Activated naive CD8-positive, alpha-beta T cell (primary cell): ENCODE measurements around the gene RASSF5.
"Not testable (repeated sequence)": the region's sequence is repeated elsewhere in the genome, so short reads cannot be mapped to it uniquely, and the experiment has no call there.

Experiments
- H3K27ac Mint-ChIP-seq: one replicate; pipeline ENCODE4 v1.8.0; 2021; ENCODE audit warnings: mixed read lengths
- H3K27me3 Mint-ChIP-seq: one replicate; pipeline ENCODE4 v1.8.0; 2021; ENCODE audit warnings: mixed read lengths
- H3K36me3 Mint-ChIP-seq: one replicate; pipeline ENCODE4 v1.8.0; 2021; ENCODE audit warnings: mixed read lengths
- H3K4me1 Mint-ChIP-seq: one replicate; pipeline ENCODE4 v1.8.0; 2021; ENCODE audit warnings: low read depth, mixed read lengths
- H3K4me3 Mint-ChIP-seq: one replicate; pipeline ENCODE4 v1.8.0; 2021; ENCODE audit warnings: mild to moderate bottlenecking, mixed read lengths
- H3K9me3 Mint-ChIP-seq: one replicate; pipeline ENCODE4 v1.8.0; 2021; ENCODE audit warnings: low read depth, mixed read lengths

RASSF5 gene

GRCh38 chr1:206595581-206596318, 88.4 kb downstream of the RASSF5 start:
- Mint-ChIP-seq H3K4me3 (no peak overlapping the region), H3K4me1 (peaks cover 22% of the 10 kb centered on the region), H3K36me3 (peaks cover 9% of the 10 kb centered on the region), H3K9me3 (no peaks in the 10 kb centered on the region), H3K27ac (peak overlapping the region; percentile 74), H3K27me3 (no peaks in the 10 kb centered on the region)

- Mint-ChIP-seq H3K9me3 (no peaks in the 10 kb centered on the region), H3K4me3 (no peak overlapping the region), H3K27ac (peak overlapping the region; percentile 72), H3K27me3 (no peaks in the 10 kb centered on the region), H3K36me3 (peaks cover 12% of the 10 kb centered on the region), H3K4me1 (peaks cover 17% of the 10 kb centered on the region)
Observed at GRCh38 chr1:206596319-206596666, 89.0 kb downstream of the RASSF5 start.

GRCh38 chr1:206600527-206600926, 93.2 kb downstream of the RASSF5 start:
- Mint-ChIP-seq H3K9me3 (no peaks in the 10 kb centered on the region), H3K36me3 (peaks cover 5% of the 10 kb centered on the region), H3K4me1 (no peaks in the 10 kb centered on the region), H3K27me3 (no peaks in the 10 kb centered on the region), H3K27ac (no peak overlapping the region), H3K4me3 (no peak overlapping the region)

- peaks cover 21% of the 10 kb centered on the region for H3K36me3 Mint-ChIP-seq
- no peaks in the 10 kb centered on the region for H3K27me3 Mint-ChIP-seq
- no peak overlapping the region for H3K27ac Mint-ChIP-seq
- H3K4me1 Mint-ChIP-seq: peaks cover 16% of the 10 kb centered on the region
- H3K9me3 Mint-ChIP-seq: no peaks in the 10 kb centered on the region
- no peak overlapping the region for H3K4me3 Mint-ChIP-seq
Observed at GRCh38 chr1:206604861-206605260, 97.5 kb downstream of the RASSF5 start.

- peaks cover 28% of the 10 kb centered on the region for H3K4me1 Mint-ChIP-seq
- peaks cover 18% of the 10 kb centered on the region for H3K36me3 Mint-ChIP-seq
- H3K27ac Mint-ChIP-seq: no peak overlapping the region
- H3K4me3 Mint-ChIP-seq: no peak overlapping the region
- H3K9me3 Mint-ChIP-seq: no peaks in the 10 kb centered on the region
- no peaks in the 10 kb centered on the region for H3K27me3 Mint-ChIP-seq
Observed at GRCh38 chr1:206606867-206607266, 99.5 kb downstream of the RASSF5 start.

- Mint-ChIP-seq H3K27me3 (no peaks in the 10 kb centered on the region), H3K4me3 (peak overlapping the region; percentile 14), H3K4me1 (peaks cover 30% of the 10 kb centered on the region), H3K36me3 (peaks cover 18% of the 10 kb centered on the region), H3K27ac (no peak overlapping the region), H3K9me3 (no peaks in the 10 kb centered on the region)
Observed at GRCh38 chr1:206608108-206608698, 100.9 kb downstream of the RASSF5 start.

- no peaks in the 10 kb centered on the region for H3K27me3 Mint-ChIP-seq
- no peaks in the 10 kb centered on the region for H3K9me3 Mint-ChIP-seq
- peak overlapping the region; percentile 89 for H3K27ac Mint-ChIP-seq
- peaks cover 30% of the 10 kb centered on the region for H3K4me1 Mint-ChIP-seq
- H3K4me3 Mint-ChIP-seq: peak overlapping the region; percentile 72
- H3K36me3 Mint-ChIP-seq: peaks cover 18% of the 10 kb centered on the region
Observed at GRCh38 chr1:206609229-206609991, 102.1 kb downstream of the RASSF5 start.

- Mint-ChIP-seq H3K4me1 (peaks cover 30% of the 10 kb centered on the region), H3K27me3 (no peaks in the 10 kb centered on the region), H3K4me3 (peak within 1 kb of the TSS; percentile 98), H3K27ac (peak within 1 kb of the TSS; percentile 93), H3K36me3 (peaks cover 12% of the 10 kb centered on the region), H3K9me3 (no peaks in the 10 kb centered on the region)
Observed at GRCh38 chr1:206612129-206612876, 105.0 kb downstream of the RASSF5 start, which contains the start of gene EIF2D. Gene EIF2D, minus strand, starts transcription at chr1:206612465. Its CDS starts 123 bp downstream, at chr1:206612342.

- not testable (repeated sequence) for H3K27me3 Mint-ChIP-seq, H3K36me3 Mint-ChIP-seq, H3K4me1 Mint-ChIP-seq, H3K27ac Mint-ChIP-seq, H3K9me3 Mint-ChIP-seq, H3K4me3 Mint-ChIP-seq
Observed at GRCh38 chr1:206626396-206626795, 119.1 kb downstream of the RASSF5 start.

GRCh38 chr1:206628916-206629315, 121.6 kb downstream of the RASSF5 start:
- Mint-ChIP-seq H3K36me3 (no peaks in the 10 kb centered on the region), H3K4me1 (no peaks in the 10 kb centered on the region), H3K27me3 (peaks cover 8% of the 10 kb centered on the region), H3K27ac (no peak overlapping the region), H3K4me3 (no peak overlapping the region), H3K9me3 (no peaks in the 10 kb centered on the region)

GRCh38 chr1:206631085-206631509, 123.8 kb downstream of the RASSF5 start:
- peaks cover 11% of the 10 kb centered on the region for H3K4me1 Mint-ChIP-seq
- no peaks in the 10 kb centered on the region for H3K9me3 Mint-ChIP-seq
- no peak overlapping the region for H3K27ac Mint-ChIP-seq
- no peaks in the 10 kb centered on the region for H3K36me3 Mint-ChIP-seq
- peaks cover 8% of the 10 kb centered on the region for H3K27me3 Mint-ChIP-seq
- no peak overlapping the region for H3K4me3 Mint-ChIP-seq

- Mint-ChIP-seq H3K27ac (no peak overlapping the region), H3K4me1 (peaks cover 16% of the 10 kb centered on the region), H3K36me3 (no peaks in the 10 kb centered on the region), H3K9me3 (no peaks in the 10 kb centered on the region), H3K27me3 (peaks cover 8% of the 10 kb centered on the region), H3K4me3 (no peak overlapping the region)
Observed at GRCh38 chr1:206633708-206634121, 126.4 kb downstream of the RASSF5 start.

GRCh38 chr1:206634365-206635079, 127.2 kb downstream of the RASSF5 start:
- no peaks in the 10 kb centered on the region for H3K36me3 Mint-ChIP-seq

More at GRCh38 chr1:206634365-206635079, 127.2 kb downstream of the RASSF5 start:
- Mint-ChIP-seq H3K4me1 (peaks cover 16% of the 10 kb centered on the region), H3K27me3 (peaks cover 8% of the 10 kb centered on the region), H3K27ac (peak overlapping the region; percentile 88), H3K9me3 (no peaks in the 10 kb centered on the region), H3K4me3 (peak overlapping the region; percentile 87)
